Erythroblast (primary cell): ENCODE data around the gene SLC30A9.

Experiments
- GATA1 ChIP-seq: IDR thresholded peaks from 2 replicates; pipeline ENCODE4 v1.6.1; 2011; ENCODE audit warnings: low read depth, mild to moderate bottlenecking, control low read depth, low read length, moderate library complexity
- POLR2A ChIP-seq: IDR thresholded peaks from 2 replicates; pipeline ENCODE4 v1.6.1; 2011; ENCODE audit warnings: mild to moderate bottlenecking, low read length

DNA sequence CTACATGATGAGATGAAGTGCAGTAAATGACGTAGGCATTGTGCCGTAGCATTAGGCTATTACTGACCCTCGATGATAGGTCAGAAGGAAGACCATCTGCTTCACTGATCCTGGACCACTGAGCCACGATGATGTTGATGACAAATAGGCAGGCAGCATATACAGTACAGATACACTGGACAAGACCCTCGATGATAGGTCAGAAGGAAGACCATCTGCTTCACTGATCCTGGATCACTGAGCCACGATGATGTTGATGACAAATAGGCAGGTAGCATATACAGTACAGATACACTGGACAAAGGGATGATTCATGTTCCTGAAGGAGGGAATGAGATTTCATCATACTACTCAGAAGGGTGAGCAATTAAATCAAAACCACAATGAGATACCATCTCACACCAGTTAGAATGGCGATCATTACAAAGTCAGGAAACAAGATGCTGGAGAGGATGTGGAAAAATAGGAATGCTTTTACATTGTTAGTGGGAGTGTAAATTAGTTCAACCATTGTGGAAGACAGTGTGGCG is 111.2 kb downstream of the SLC30A9 start:
- no peak for TF ChIP-seq POLR2A
- no peak for TF ChIP-seq GATA1
